GM18520 (cell line): ENCODE measurements around the gene SPTLC1.
"Not testable (repeated sequence)": the region's sequence is repeated elsewhere in the genome, so short reads cannot be mapped to it uniquely, and the experiment has no call there.

ENCODE experiments used
- ATAC-seq: cut with Tn5 transposase; IDR thresholded peaks from one replicate; pipeline ENCODE4 v1.9.1; 2021; ENCODE audit not compliant: unreplicated experiment

The SPTLC1 gene

GRCh38 chr9:92033991-92034390 is 81.2 kb downstream of the SPTLC1 start:
- no peak for ATAC-seq

- no peak for ATAC-seq
These were observed 81.9 kb downstream of the SPTLC1 start for GRCh38 chr9:92033307-92033706.

DNA sequence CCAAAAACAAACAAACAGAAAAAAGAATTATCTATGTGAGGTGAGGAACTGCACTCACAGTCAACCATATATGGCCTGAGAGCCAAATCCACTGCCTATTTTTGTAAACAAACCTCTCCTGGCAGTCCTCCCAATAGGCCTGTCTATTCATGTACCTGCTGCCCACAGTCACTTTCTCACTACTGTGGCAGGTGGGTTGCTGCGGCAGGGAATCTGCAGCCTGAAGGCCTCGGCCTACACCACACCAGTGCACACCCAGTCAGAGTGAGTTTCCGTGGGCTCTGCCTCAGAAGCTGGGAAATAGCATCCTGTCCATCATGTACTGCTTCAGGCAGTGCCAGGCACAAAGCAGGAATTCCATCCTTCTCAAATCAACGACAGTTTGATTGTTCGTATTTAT is 82.3 kb downstream of the SPTLC1 start:
- no peak for ATAC-seq

DNA sequence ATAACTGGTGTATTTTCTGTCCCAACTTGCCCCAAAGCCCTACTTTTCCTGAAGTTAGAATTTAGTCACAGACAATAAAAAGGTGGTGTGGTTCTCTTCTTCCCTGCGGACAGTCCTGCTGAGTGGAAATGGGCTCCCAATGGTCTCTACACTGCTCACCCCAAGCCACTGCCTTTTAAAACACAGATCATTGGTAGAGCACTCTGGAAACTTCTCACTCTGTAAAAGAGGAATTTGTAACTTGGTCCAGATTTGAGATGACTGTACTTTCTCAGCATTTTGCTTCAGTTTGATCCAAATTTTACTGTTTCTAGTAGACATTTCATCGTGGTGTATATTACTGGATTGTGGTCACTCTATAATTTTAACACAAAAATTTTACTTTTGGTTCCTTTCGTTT is 84.8 kb downstream of the SPTLC1 start:
- no peak for ATAC-seq

DNA sequence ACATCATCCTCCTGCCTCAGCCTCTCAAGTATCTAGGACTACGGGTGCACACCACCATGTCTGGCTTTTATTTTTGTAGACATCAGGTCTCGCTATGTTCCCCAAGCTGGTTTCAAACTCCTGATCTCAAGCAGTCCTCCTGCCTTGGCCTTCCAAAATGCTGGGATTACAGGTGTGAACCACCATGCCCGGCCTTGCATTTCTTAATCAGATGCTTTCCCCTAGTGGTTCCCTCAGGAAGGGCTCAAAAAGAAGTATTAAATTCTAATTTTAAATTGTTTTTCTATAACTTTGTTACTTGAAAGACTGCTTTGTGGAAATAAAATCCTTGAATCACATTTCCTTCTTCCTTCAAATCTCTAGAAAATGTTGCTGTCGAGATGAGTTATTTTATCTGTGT is 85.7 kb downstream of the SPTLC1 start:
- no peak for ATAC-seq

GRCh38 chr9:92026206-92027002 is 88.8 kb downstream of the SPTLC1 start:
- no peak for ATAC-seq

DNA sequence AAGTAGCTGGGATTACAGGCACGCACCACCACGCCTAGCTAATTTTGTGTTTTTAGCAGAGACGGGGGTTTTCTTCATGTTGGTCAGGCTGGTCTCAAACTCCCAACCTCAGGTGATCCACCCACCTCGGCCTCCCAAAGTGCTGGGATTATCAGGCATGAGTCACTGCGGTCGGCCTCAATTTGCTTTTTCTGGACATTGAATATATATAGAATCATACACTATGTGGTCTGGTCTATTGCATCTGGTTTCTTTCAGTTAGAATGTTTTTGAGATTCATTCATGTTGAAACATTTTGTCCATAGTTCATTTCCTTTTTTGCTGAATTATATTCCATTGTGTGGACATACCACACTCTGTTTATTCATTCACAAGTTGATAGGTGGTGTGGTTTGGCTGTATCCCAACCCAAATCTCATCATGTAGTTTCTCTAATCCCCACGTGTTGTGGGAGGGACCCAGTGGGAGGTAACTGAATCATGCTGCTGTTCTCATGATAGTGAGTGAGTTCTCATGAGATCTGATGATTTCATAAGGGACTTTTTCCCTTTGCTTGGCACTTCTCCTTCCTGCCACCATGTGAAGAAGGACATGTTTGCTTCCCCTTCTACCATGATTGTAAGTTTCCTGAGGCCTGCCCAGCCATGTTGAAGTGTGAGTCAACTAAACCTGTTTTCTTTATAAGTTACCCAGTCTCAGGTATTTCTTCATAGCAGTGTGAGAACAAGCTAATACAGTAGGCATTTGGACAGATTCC is 93.2 kb downstream of the SPTLC1 start:
- not testable (repeated sequence) for ATAC-seq

DNA sequence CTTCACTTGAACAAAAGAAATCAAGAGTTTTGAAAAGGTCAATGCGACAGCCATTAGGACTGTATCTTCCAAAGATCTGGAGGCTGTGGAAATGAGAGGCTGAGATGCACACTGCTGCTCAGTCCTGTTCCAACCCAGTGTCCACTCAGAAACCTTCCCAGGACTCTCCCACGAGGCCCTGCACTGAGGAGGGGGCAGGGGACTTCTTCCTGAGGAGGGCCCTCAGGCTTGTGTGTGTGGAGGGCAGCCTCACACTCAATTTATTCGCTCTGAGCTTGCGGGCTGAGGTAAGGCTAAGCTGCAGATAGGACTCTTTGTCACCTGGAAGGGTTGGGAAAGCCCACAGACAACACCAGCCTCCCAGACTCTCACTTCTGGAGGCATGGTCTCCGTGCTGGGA is 95.6 kb downstream of the SPTLC1 start:
- no peak for ATAC-seq

DNA sequence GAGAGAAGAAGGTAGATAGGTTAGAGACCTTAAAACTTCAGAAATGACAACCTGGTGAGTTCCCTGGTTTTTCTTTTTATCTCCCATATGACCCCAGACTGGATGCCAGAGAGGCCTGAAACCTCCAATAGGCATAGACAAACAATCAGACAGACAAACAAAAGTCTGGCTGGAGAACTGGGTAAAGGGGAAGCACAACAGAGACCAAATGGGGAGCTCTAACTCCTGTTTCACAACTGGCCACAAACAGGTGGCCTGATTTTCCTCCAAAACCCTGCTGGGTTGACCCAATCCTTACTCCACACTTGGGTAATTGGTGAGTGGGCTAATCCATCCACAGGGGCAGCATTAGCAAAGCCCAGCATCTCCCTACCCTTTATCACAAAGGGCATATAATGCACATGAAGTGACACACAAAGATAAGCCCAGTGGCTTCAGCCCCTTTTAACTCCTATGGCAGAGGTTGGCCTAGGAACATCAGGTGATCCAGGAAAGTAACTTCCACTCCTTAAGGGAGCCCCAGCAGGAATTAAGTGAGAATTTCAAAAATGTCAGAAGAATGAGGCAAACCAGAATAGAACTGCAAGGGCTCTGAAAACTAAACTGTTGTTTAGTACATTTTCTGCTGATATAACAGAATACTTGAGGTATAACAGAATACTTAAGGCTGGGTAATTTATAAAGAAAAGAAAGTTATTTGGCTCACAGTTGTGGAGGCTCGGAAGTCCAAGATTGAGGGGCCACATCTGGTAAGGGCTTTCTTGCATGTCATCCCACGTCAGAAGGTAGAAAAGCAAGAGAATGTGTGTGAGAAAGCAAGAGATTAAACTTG is 104.3 kb downstream of the SPTLC1 start:
- ATAC-seq, result no peak

DNA sequence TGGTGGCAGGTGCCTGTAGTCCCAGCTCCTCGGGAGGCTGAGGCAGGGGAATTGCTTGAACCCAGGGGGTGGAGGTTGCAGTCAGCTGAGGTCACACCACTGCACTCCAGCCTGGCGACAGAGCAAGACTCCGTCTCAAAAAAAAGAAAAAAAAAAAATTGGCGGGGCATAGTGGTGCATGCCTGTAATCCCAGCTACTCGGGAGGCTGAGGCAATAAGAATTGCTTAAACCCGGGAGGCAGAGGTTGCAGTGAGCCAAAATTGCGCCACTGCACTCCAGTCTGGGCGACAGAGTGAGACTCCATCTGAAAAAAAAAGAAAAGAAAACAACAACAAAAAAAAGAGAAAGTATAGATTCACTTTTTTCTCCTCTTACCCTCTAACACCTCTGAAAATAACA is 105.0 kb downstream of the SPTLC1 start:
- ATAC-seq, result not testable (repeated sequence)

GRCh38 chr9:92008041-92008440 is 107.2 kb downstream of the SPTLC1 start:
- ATAC-seq, result no peak

DNA sequence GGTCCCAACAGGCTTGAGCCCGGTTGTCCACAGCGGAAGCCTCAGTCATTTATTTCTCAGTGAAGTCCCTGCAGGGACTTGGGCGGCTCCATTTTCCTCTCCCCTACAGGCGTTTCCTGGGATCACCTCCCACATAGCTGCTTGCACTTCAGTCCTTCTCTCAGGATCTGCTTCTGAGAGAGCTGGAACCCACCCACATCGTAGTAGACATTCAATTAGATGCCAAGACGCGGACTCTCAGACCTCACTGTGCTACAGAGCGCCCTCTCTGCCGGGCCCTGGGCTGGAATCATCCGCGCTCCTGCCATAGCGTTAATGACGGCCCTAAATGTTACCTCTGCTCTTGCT is 111.2 kb downstream of the SPTLC1 start:
- no peak for ATAC-seq

- no peak for ATAC-seq
These were observed 111.7 kb downstream of the SPTLC1 start for GRCh38 chr9:92003308-92004044.

DNA sequence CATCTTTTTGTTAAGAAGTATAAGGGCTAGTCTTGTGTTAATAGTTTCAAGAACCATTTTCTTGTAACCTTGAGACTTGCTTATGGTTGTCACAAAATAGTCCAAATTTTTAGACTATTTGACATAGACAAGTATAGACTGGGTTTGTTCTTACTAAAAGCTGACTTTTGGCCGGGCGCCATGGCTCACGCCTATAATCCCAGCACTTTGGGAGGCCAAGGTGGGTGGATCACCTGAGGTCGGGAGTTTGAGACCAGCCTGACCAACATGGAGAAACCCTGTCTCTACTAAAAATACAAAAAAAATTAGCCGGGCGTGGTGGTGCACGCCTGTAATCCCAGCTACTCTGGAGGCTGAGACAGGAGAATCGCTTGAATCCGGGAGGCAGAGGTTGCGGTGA is 113.3 kb downstream of the SPTLC1 start:
- ATAC-seq, result not testable (repeated sequence)

DNA sequence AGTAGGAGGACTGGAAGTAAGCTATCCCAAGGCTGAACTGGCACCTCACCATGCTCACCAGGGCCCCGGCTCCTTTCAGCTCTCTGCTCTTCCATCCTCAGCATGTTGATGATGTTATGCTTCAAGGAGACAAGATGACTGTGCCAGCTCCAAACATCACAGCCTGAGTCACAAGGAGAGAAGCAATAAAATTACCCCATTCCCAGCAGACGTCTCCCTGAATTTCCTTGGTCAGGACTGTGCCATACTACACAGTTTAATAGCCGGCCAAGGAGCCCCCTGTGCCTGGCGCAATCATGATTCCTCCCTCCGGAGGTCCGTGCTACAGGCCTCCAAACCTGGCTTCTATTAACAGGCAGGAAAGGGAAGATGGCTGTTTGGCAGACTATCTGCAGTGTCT is 114.0 kb downstream of the SPTLC1 start:
- no peak for ATAC-seq

DNA sequence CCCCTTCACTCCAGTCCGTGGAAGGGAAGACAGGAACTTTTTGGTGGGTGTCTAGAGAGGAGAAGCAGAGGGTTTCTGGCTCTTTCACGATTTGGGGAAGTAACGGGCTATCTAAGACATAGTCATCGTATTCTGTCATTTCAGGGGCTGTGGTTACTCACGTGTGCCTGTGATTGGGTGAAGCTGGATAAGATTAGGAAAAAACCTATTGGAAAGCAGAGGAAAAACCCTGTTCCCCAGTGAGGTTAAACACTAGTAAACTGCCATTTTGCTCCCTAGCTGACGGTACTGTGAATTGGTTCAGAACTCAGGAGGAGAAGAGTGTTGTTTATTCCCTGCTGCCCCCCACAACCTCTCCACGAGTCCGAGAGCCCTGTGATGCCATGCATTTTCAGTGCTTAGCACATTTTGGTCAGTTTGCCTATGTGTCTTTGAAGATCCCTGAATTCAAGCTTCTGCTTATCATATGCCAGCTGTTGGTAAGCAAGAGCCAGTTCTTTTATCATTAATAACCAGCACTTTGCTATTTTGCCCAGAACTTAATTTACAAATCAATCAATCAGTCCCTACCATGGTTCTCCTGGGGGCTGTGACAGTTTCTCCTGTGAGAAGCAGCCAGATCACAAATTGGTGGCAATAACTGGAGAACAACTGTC is 120.1 kb downstream of the SPTLC1 start:
- no peak for ATAC-seq

- no peak for ATAC-seq
These were observed 120.8 kb downstream of the SPTLC1 start for GRCh38 chr9:91994422-91994821.

GRCh38 chr9:91992461-91993041 is 122.7 kb downstream of the SPTLC1 start:
- ATAC-seq, result no peak

GRCh38 chr9:91991721-91992341 is 123.4 kb downstream of the SPTLC1 start:
- no peak for ATAC-seq

GRCh38 chr9:91986248-91986647 is 129.0 kb downstream of the SPTLC1 start:
- ATAC-seq, result no peak
